ENCODE results near the gene TSPEAR. TPM values are rescaled to one million over a fixed set of nuclear protein-coding genes. Genes with fewer than 3 reads are reported as not detected.

Gene TSPEAR
- total RNA-seq, 6 experiments from 2014 or later = not detected

GRCh38 chr21:44459712-44460440 is 251.5 kb downstream of the TSPEAR start:
- Histone ChIP-seq H3K4me1 (peaks cover 0 to 42% (median 12%) of the 10 kb centered on the region in 4 donors), H3K36me3 (no peaks in the 10 kb centered on the region), H3K27ac (peak overlapping the region in 2 of 3 donors; percentile 93 to 97), H3K27me3 (no peaks in the 10 kb centered on the region), H3K9me3 (no peaks in the 10 kb centered on the region), H3K4me3 (no peak overlapping the region)
- intact Hi-C loops (cut with DNase I) = no loop called here
- DNase-seq = no peak
- WGBS (ENCODE audit: insufficient coverage, low coverage, low lambda C conversion rate, missing lambda C conversion rate) = 65% methylated on average over 8 of the region's 14 CpGs
- TF ChIP-seq POLR2A (IDR thresholded peaks at IDR 0.05) = no peak
- TF ChIP-seq CTCF (IDR thresholded peaks at IDR 0.05) = no peak
- ATAC-seq = no peak

GRCh38 chr21:44458971-44459711 is 252.2 kb downstream of the TSPEAR start:
- no peak overlapping the region for H3K4me3 ChIP-seq
- intact Hi-C loops (cut with DNase I) = no loop called here
- 0% methylated on average over 1 of the region's 19 CpGs for WGBS (ENCODE audit: insufficient coverage, low coverage, low lambda C conversion rate, missing lambda C conversion rate)
- TF ChIP-seq POLR2A (IDR thresholded peaks at IDR 0.05) (no peak), CTCF (IDR thresholded peaks at IDR 0.05) (no peak)
- DNase-seq (peak in 1 of 3 donors; percentile 22), ATAC-seq (no peak)
- no peaks in the 10 kb centered on the region for H3K27me3 ChIP-seq
- peak overlapping the region in 2 of 3 donors; percentile 93 to 97 for H3K27ac ChIP-seq
- H3K4me1 ChIP-seq = peaks cover 0 to 42% (median 12%) of the 10 kb centered on the region in 4 donors
- H3K36me3 ChIP-seq = no peaks in the 10 kb centered on the region
- no peaks in the 10 kb centered on the region for H3K9me3 ChIP-seq

GRCh38 chr21:44456915-44457736 is 254.2 kb downstream of the TSPEAR start:
- Histone ChIP-seq H3K4me1 (peaks cover 0 to 42% (median 12%) of the 10 kb centered on the region in 4 donors), H3K4me3 (peak overlapping the region; percentile 70 to 92 (median 89)), H3K27me3 (no peaks in the 10 kb centered on the region), H3K27ac (peak overlapping the region; percentile 87 to 97 (median 93)), H3K36me3 (no peaks in the 10 kb centered on the region), H3K9me3 (no peaks in the 10 kb centered on the region)
- WGBS (ENCODE audit: insufficient coverage, low coverage, low lambda C conversion rate, missing lambda C conversion rate) = 67% methylated on average over 3 of the region's 44 CpGs
- intact Hi-C loops (cut with DNase I) = no loop called here
- TF ChIP-seq POLR2A (IDR thresholded peaks at IDR 0.05) = no peak
- no peak for TF ChIP-seq CTCF (IDR thresholded peaks at IDR 0.05)
- ATAC-seq (no peak), DNase-seq (peak in 2 of 3 donors; percentile 26 to 60)

GRCh38 chr21:44456214-44456914 is 255.0 kb downstream of the TSPEAR start:
- DNase-seq = peak in 2 of 3 donors; percentile 37 to 64
- intact Hi-C loops (cut with DNase I) = no loop called here
- peak overlapping the region; percentile 70 to 92 (median 89) for H3K4me3 ChIP-seq
- peak; percentile 0 to 13 (median 2) for ATAC-seq
- H3K36me3 ChIP-seq = no peaks in the 10 kb centered on the region
- H3K27ac ChIP-seq = peak overlapping the region; percentile 87 to 97 (median 93)
- H3K9me3 ChIP-seq = no peaks in the 10 kb centered on the region
- H3K4me1 ChIP-seq = peaks cover 0 to 37% (median 10%) of the 10 kb centered on the region in 4 donors
- no peaks in the 10 kb centered on the region for H3K27me3 ChIP-seq
- 59% methylated on average over 12 of the region's 35 CpGs for WGBS (ENCODE audit: insufficient coverage, low coverage, low lambda C conversion rate, missing lambda C conversion rate)
- peak; percentile 5 for TF ChIP-seq POLR2A (IDR thresholded peaks at IDR 0.05)
- peak in 1 of 4 donors; percentile 4 for TF ChIP-seq CTCF (IDR thresholded peaks at IDR 0.05)

Measured in right lobe of liver (tissue), 6 donors.